Prostate gland (tissue), 2 donors: Measurements from ENCODE around the gene SLC25A27.

Experiments
- POLR2A ChIP-seq: fragments of 450-650 bp; IDR thresholded peaks from one replicate; pipeline ENCODE4 v1.6.1; 2016; ENCODE audit warnings: antibody characterized with exemption, mild to moderate bottlenecking
- TF ChIP-seq, protein P1 (sequence below), 4 experiments: fragments of 200-600 bp in 2 of 4; fragments of 450-650 bp in 2 of 4; sonication (generic) in 2 of 4; IDR thresholded peaks; 1 replicate in 3 of 4; 2 replicates in 1 of 4; pipeline ENCODE4 v1.5.1; 2016 to 2019; ENCODE audit warnings: antibody characterized with exemption in 4 of 4, mild to moderate bottlenecking in 2 of 4, moderate library complexity in 2 of 4

- TF ChIP-seq POLR2A: no peak
- TF ChIP-seq, protein P1, sequence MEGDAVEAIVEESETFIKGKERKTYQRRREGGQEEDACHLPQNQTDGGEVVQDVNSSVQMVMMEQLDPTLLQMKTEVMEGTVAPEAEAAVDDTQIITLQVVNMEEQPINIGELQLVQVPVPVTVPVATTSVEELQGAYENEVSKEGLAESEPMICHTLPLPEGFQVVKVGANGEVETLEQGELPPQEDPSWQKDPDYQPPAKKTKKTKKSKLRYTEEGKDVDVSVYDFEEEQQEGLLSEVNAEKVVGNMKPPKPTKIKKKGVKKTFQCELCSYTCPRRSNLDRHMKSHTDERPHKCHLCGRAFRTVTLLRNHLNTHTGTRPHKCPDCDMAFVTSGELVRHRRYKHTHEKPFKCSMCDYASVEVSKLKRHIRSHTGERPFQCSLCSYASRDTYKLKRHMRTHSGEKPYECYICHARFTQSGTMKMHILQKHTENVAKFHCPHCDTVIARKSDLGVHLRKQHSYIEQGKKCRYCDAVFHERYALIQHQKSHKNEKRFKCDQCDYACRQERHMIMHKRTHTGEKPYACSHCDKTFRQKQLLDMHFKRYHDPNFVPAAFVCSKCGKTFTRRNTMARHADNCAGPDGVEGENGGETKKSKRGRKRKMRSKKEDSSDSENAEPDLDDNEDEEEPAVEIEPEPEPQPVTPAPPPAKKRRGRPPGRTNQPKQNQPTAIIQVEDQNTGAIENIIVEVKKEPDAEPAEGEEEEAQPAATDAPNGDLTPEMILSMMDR (IDR thresholded peaks at IDR 0.05): no peak
These were observed 959 bp upstream of the SLC25A27 start for GRCh38 chr6:46651816-46652215.
